HepG2 (cell line): ENCODE results near the gene VIPR1. TPM values are rescaled to one million over a fixed set of nuclear protein-coding genes. Genes with fewer than 3 reads are reported as not detected.

ENCODE experiments used
- ATAC-seq: fragments of 200-7000 bp; cut with Tn5 transposase; 3 replicates; pipeline ENCODE4 v1.9.1; 2020; ENCODE audit warnings: mild to moderate bottlenecking, moderate library complexity
- BruUV-seq: library from RNA; stranded (reverse); fragments of 400-500 nt; replicated peaks from 2 replicates; lab custom pipeline; 2021; lab: Mats Ljungman, UMichigan
- CTCF ChIA-PET: fragments of 300-600 bp; formaldehyde crosslinking; extraction: SDS; loops from one replicate; lab custom pipeline; 2021; ENCODE audit warnings: low total read pairs, inconsistent platforms, low intra/inter-chr PET ratio; lab: Yijun Ruan, JAX
- POLR2A ChIA-PET: fragments of 350-600 bp; sonication (Branson Sonifier 250); formaldehyde crosslinking; loops from one replicate; lab custom pipeline; 2020; ENCODE audit warnings: antibody characterized with exemption, inconsistent platforms; lab: Yijun Ruan, JAX
- DNase-seq: peaks from one replicate; pipeline ENCODE4 v3.0.0-alpha.2; 2015; ENCODE audit warnings: low spot score
- FAIRE-seq: peaks from 3 replicates; lab custom pipeline; 2011; peaks lifted over from hg19 to GRCh38; lab: Jason Lieb, UNC
- H2AFZ ChIP-seq: one replicate; pipeline ENCODE4 v1.6.1; 2011; ENCODE audit warnings: low read length, inconsistent platforms
- H3K27ac ChIP-seq: fragments of 300-600 bp; 3 replicates; pipeline ENCODE4 v1.8.0; 2011; ENCODE audit warnings: mixed run types, mild to moderate bottlenecking, mixed read lengths, low read length, inconsistent platforms; ENCODE audit not compliant: insufficient read depth; ENCODE audit errors: extremely low read length
- H3K27me3 ChIP-seq, 2 experiments: fragments of 200-600 bp in 1 of 2; 2 replicates in 1 of 2; 3 replicates in 1 of 2; pipeline versions ENCODE4 v1.6.0 to v1.8.0; 2011; ENCODE audit warnings: low read length in 2 of 2, mild to moderate bottlenecking in 2 of 2, moderate library complexity in 2 of 2, inconsistent platforms in 1 of 2; ENCODE audit not compliant: insufficient read depth in 2 of 2, control insufficient read depth in 1 of 2
- H3K36me3 ChIP-seq, 2 experiments: fragments of 200-600 bp in 1 of 2; replicated peaks in 1 of 2; 2 replicates in 1 of 2; 3 replicates in 1 of 2; pipeline versions ENCODE4 v1.5.1 to v1.8.0; 2011; ENCODE audit warnings: low read length in 2 of 2, inconsistent platforms in 1 of 2; ENCODE audit not compliant: insufficient read depth in 2 of 2, control insufficient read depth in 1 of 2
- H3K4me1 ChIP-seq: 2 replicates; pipeline ENCODE4 v1.5.1; 2012; ENCODE audit warnings: low read length, inconsistent platforms; ENCODE audit not compliant: insufficient read depth
- H3K4me2 ChIP-seq: 2 replicates; pipeline ENCODE4 v1.6.0; 2011; ENCODE audit warnings: low read depth, low read length, inconsistent platforms
- H3K4me3 ChIP-seq, 3 experiments: fragments of 200-600 bp in 1 of 3; sonication (generic), shearing (Covaris generic) in 1 of 3; replicated peaks in 1 of 3; 2 replicates each; pipeline ENCODE4 v1.5.1; 2011 to 2016; ENCODE audit warnings: low read length in 3 of 3, inconsistent platforms in 2 of 3, low read depth in 2 of 3, mild to moderate bottlenecking in 2 of 3, control low read depth in 1 of 3, mixed read lengths in 1 of 3; ENCODE audit not compliant: insufficient read depth in 1 of 3
- H3K79me2 ChIP-seq: one replicate; pipeline ENCODE4 v1.6.1; 2011; ENCODE audit warnings: low read length, inconsistent platforms; ENCODE audit not compliant: insufficient read depth
- H3K9ac ChIP-seq: 2 replicates; pipeline ENCODE4 v1.6.0; 2011; ENCODE audit warnings: mild to moderate bottlenecking, low read depth, low read length, inconsistent platforms; ENCODE audit not compliant: insufficient read depth
- H3K9me3 ChIP-seq: 2 replicates; pipeline ENCODE4 v1.5.1; 2012; ENCODE audit warnings: mild to moderate bottlenecking, low read length
- H4K20me1 ChIP-seq: 2 replicates; pipeline ENCODE4 v1.6.0; 2011; ENCODE audit warnings: inconsistent platforms, mild to moderate bottlenecking, low read length, moderate library complexity; ENCODE audit not compliant: insufficient read depth
- EP300 ChIP-seq, 3 experiments: sonication (generic) in 1 of 3; formaldehyde crosslinking in 1 of 3; IDR thresholded peaks; 2 replicates each; pipeline versions ENCODE4 v1.5.1 to v1.6.1; 2011 to 2020; ENCODE audit warnings: low read depth in 2 of 3, low read length in 2 of 3, borderline replicate concordance in 1 of 3, improper control_type of control experiment in 1 of 3, mild to moderate bottlenecking in 1 of 3, missing genetic modification reagents in 1 of 3, moderate library complexity in 1 of 3
- ISL2 ChIP-seq: sonication (generic); formaldehyde crosslinking; IDR thresholded peaks from 2 replicates; pipeline ENCODE4 v1.5.0; 2020; ENCODE audit warnings: missing genetic modification reagents
- PAXIP1 ChIP-seq: sonication (generic); formaldehyde crosslinking; conservative IDR thresholded peaks from 2 replicates; pipeline ENCODE4 v1.4.0; 2020; ENCODE audit warnings: mild to moderate bottlenecking, missing genetic modification reagents, moderate library complexity
- PRDM4 ChIP-seq: sonication (generic); formaldehyde crosslinking; IDR thresholded peaks from 2 replicates; pipeline ENCODE4 v1.9.0; 2021; ENCODE audit warnings: missing genetic modification reagents, borderline replicate concordance
- SMAD9 ChIP-seq: sonication (generic); formaldehyde crosslinking; IDR thresholded peaks from 2 replicates; pipeline ENCODE4 v1.5.1; 2020; ENCODE audit warnings: mild to moderate bottlenecking, missing genetic modification reagents
- XBP1 ChIP-seq: sonication (generic); formaldehyde crosslinking; IDR thresholded peaks from 2 replicates; pipeline ENCODE4 v1.5.0; 2020; ENCODE audit warnings: missing genetic modification reagents
- ZBTB10 ChIP-seq: sonication (generic); formaldehyde crosslinking; IDR thresholded peaks from 2 replicates; pipeline ENCODE4 v1.4.0; 2020; ENCODE audit warnings: missing genetic modification reagents, borderline replicate concordance
- ZKSCAN1 ChIP-seq: fragments of 150-350 bp; IDR thresholded peaks from 2 replicates; pipeline ENCODE4 v1.6.1; 2014; ENCODE audit warnings: low read length
- ZNF251 ChIP-seq: sonication (generic); formaldehyde crosslinking; IDR thresholded peaks from 2 replicates; pipeline ENCODE4 v1.9.0; 2021; ENCODE audit warnings: mild to moderate bottlenecking, missing genetic modification reagents
- ZNF441 ChIP-seq: sonication (generic); formaldehyde crosslinking; IDR thresholded peaks from 2 replicates; pipeline ENCODE4 v1.7.0; 2021; ENCODE audit warnings: missing genetic modification reagents, borderline replicate concordance
- ZSCAN5A ChIP-seq: sonication (generic); formaldehyde crosslinking; IDR thresholded peaks from 2 replicates; pipeline ENCODE4 v1.8.0; 2022; ENCODE audit warnings: mild to moderate bottlenecking, missing genetic modification reagents, borderline replicate concordance
- WGBS: methylation state at CpG from one replicate; pipeline ENCODE4 v1.1.6; 2017; ENCODE audit warnings: low lambda C conversion rate; 5-methylcytosine and 5-hydroxymethylcytosine counted together
- in situ Hi-C: cut with HindIII; loops from 2 replicates; pipeline ENCODE4 v1.10.0; 2017; ENCODE audit warnings: low pct_unique_long_range_greater_than_20kb; ENCODE audit not compliant: extremely low pct_ligation_motif_present
- intact Hi-C: fragments of 100-400 bp; cut with micrococcal nuclease; formaldehyde crosslinking; loops from one replicate; pipeline ENCODE4 v1.10.0; 2022; ENCODE audit not compliant: unreplicated experiment
- polyA plus RNA-seq, 8 experiments: library from polyadenylated mRNA; depleted of rRNA in 3 of 8; stranded (reverse) in 7 of 8; unstranded in 1 of 8; fragments of >200 nt; fragmentation: Illumina TruSeq in 4 of 8; extraction: Trizol in 4 of 8; gene quantifications; 2 replicates each; pipeline versions ENCODE4 v1.2.1 to v1.2.3, GENCODE V29; 2011 to 2016; ENCODE audit warnings: low read depth in 4 of 8, missing spikeins in 1 of 8, mixed read lengths in 1 of 8; ENCODE audit not compliant: insufficient read depth in 1 of 8
- total RNA-seq, 5 experiments: library from RNA; depleted of rRNA; stranded (reverse); fragments of >200 nt; fragmentation: Illumina TruSeq; extraction: Trizol; gene quantifications; 2 replicates each; pipeline ENCODE4 v1.2.3, GENCODE V29; 2016; ENCODE audit warnings: low read depth in 1 of 5
- TF ChIP-seq, protein P1 (sequence below): sonication (generic); formaldehyde crosslinking; IDR thresholded peaks from 2 replicates; pipeline ENCODE4 v1.5.0; 2020; ENCODE audit warnings: mild to moderate bottlenecking, missing genetic modification reagents

The VIPR1 gene
- total and polyA plus RNA-seq, 2 of the 13 experiments (the other 11 are each of a cell fraction or from before 2014, with no cell fraction given): 0.04 to 0.11 TPM

GRCh38 chr3:42520336-42520735 is 17.9 kb downstream of the VIPR1 start:
- Histone ChIP-seq H3K4me3 (no peak overlapping the region), H3K27me3 (peaks cover 0 to 4% of the 10 kb centered on the region in 2 experiments; a peak in 2 of 5 replicates), H3K79me2 (no peaks in the 10 kb centered on the region), H3K36me3 (no peaks in the 10 kb centered on the region), H3K9ac (no peak overlapping the region), H3K4me1 (peaks cover 22% of the 10 kb centered on the region), H2AFZ (no peak overlapping the region), H3K9me3 (no peaks in the 10 kb centered on the region), H3K4me2 (no peak overlapping the region), H3K27ac (no peak overlapping the region), H4K20me1 (no peaks in the 10 kb centered on the region)
- ChIA-PET CTCF (no interaction called here), POLR2A (no interaction called here)
- no peak for ATAC-seq
- BruUV-seq: no TSS peak
- FAIRE-seq: no peak
- intact Hi-C loops (no loop called here), in situ Hi-C loops (no loop called here)
- DNase-seq: no peak
- WGBS: 32% methylated on average over 4 of the region's 4 CpGs
- TF ChIP-seq ZBTB10: no peak
- no peak for TF ChIP-seq ZKSCAN1
- TF ChIP-seq XBP1 (CRISPR knock-in tag): no peak
- no peak for TF ChIP-seq SMAD9 (CRISPR knock-in tag)
- TF ChIP-seq ZNF441 (CRISPR knock-in tag): no peak
- TF ChIP-seq ZSCAN5A (CRISPR knock-in tag): no peak
- no peak for TF ChIP-seq PAXIP1 (CRISPR knock-in tag)
- no peak for TF ChIP-seq PRDM4
- TF ChIP-seq, protein P1, sequence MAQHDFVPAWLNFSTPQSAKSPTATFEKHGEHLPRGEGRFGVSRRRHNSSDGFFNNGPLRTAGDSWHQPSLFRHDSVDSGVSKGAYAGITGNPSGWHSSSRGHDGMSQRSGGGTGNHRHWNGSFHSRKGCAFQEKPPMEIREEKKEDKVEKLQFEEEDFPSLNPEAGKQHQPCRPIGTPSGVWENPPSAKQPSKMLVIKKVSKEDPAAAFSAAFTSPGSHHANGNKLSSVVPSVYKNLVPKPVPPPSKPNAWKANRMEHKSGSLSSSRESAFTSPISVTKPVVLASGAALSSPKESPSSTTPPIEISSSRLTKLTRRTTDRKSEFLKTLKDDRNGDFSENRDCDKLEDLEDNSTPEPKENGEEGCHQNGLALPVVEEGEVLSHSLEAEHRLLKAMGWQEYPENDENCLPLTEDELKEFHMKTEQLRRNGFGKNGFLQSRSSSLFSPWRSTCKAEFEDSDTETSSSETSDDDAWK: no peak
- no peak for TF ChIP-seq ISL2 (CRISPR knock-in tag)
- TF ChIP-seq EP300 (IDR thresholded peaks at IDR 0.05; ENCODE audit: low read depth in 2 of 2, low read length in 2 of 2): no peak
- no peak for TF ChIP-seq EP300 (CRISPR knock-in tag; IDR thresholded peaks at IDR 0.05; ENCODE audit: borderline replicate concordance)
- TF ChIP-seq ZNF251 (CRISPR knock-in tag): no peak
